HG02973 (cell line): ENCODE measurements around the gene CHST11.
A peak's percentile ranks its signal among the peaks of the same experiment; 100 is the strongest.

Experiments
- ATAC-seq: cut with Tn5 transposase; IDR thresholded peaks from one replicate; pipeline ENCODE4 v1.9.1; 2021; ENCODE audit warnings: moderate library complexity; ENCODE audit not compliant: unreplicated experiment

The CHST11 gene

DNA sequence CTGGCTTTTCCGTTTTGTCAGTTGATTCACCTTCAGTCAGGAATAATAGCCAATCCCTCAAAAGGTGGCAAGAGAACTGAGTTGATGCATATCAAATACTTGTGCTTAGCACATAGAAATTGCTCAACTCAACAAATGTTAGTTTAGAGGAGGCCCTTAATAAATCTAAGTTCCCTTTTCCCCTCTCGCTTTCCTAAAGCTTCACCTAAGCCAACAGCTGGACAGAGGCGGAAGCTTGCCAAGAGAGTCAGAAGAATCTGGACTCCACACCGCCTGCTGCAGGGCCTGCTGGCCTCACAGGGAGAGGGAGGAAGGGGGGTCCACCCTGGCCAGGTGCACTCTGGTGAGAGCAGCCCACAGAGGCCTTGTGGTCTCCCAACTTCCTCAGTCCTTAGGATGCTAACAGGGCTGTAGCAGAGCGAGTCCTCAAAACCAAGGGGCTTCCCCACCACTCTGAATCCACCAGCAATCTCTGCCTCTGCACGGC lies 213.1 kb downstream of the CHST11 start:
- peak; percentile 58 for ATAC-seq

DNA sequence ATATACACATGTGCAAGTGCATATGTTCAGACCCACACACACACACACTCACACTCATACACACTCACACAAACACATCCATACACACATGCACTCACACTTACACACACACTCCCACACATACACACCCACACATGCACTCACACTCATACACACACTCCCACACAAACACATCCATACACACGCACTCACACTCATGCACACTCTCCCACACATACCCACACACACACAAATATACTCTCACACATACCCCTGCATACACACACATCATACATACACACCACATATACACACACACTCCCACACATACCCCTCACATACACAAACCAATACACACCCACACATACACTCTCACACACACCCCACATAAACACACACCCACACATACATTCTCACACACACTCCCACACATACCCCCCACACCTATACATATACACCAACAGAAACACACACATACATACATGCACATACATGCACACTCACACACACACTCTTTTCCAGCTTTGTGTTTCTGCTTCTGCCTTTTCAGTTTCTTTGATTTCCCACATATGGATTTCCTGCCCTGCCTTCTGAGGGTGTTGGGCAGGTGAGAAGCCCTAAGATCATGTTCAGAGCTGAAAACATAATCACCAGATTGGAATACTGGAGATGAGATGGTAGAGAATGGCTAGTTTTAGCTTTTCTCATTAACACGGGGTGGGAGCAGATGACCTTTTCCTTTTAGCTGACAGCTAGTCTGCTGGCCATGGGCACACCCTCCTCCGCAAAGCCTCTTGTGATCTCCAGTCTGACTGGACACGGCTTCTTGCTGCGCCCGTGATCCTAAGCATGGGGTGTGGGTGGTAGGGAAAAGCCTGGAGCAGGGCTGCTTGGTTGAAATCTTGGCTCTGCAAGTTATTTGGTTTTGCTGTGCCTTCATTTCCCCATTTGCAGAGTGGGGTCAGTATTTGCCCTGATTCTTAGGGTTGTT lies 214.0 kb downstream of the CHST11 start:
- ATAC-seq = no peak

DNA sequence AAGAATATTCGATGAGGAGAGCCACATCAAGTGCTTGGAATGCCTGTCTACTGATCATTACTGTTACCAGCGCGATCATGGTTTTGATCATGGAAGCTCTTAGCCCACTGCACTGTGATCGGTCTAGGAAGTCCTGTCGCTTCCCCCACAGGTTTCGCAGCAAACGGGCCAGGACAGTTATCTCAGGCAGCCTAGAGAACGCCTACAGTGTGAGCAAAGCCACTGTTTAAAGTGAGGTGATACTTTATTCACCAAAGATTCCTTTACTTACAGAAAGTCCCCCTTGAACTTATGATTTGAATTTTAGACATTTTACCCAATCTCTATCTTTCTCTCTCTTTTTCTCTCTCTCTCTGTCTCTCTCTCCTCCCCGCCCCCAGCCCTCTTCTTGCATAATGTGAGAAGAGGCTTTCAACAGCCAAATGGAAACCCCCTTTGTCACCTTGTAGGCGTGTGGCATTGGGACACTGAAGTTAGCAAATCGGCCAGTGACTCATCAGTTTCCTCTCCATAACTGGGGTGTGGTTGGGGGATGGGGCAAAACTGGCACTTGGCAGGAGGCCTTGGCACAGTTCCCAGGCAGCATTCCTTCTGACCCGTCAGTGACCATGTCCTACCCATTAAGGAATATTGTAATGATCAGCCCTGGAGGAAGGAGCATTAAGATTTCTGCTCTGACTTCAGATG lies 214.8 kb downstream of the CHST11 start:
- peak; percentile 62 for ATAC-seq

DNA sequence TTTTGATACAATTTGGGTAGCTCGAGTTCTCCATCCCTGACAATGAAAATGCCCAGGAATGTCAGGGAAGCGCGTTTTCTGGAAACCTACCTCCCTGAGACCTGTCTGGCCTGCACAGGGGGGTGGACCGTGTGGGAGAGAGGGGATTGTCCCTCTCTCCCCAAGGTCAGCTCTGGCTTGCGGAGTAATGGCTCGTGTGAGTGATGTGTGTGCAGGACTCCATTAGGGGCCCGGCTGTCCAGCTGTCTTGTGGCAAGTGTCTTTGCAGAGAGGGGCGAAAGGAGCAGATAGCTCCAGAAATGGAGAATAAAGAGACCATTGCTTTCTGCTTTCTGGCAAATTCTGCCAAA lies 215.3 kb downstream of the CHST11 start:
- no peak for ATAC-seq

DNA sequence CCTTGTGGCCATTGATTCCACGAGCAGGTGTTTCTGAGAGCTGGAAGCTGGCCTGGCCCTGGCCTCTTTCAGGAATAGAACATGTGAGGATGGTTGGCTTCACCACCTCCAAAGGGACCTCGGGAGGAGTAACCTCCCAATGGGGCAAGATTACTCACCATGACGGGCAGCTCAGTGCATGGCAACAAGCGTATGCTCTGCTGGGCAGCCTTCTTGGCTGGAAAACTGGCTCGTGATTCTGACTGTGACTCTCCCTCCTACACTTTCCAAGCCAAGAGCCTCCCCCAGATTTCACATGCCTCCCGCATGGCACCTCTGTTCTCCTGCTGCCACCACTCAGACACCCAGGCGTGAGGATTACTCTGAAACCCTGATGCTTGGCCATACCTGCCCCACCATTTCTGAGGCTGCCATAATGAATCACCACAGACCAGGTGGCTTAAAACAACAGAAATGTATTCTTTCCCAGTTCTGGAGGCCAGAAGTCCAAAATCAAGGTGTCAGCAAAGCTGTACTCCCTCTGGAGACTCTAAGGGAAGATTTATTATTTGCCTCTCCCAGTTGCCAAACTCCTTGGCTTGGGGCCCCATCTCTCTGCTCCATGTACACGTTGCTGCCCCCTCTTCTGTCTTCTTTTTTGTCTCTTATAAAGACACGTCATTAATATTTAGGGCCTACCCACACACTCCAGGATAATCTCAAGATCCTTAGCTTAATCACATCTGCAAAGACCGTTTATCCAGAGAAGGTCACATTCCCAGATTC lies 215.9 kb downstream of the CHST11 start:
- ATAC-seq = no peak

DNA sequence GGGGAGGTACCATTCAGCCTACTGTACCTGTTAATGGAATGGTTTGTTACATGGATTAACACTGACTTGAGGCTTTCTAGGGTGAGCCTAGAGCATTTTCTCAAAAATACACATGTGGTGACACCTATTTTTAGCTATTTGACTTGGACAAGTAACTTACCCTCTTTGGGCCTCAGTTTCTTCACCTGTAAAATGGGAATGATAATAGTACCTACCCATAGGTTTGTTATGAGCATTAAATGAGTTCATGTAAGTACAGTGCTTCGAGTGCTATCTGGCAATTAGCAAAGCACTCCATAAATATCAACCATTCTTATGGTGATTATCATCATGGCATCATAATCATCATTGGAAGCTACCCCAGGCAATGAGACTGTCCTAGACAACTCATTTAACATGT lies 216.5 kb downstream of the CHST11 start:
- ATAC-seq = no peak

DNA sequence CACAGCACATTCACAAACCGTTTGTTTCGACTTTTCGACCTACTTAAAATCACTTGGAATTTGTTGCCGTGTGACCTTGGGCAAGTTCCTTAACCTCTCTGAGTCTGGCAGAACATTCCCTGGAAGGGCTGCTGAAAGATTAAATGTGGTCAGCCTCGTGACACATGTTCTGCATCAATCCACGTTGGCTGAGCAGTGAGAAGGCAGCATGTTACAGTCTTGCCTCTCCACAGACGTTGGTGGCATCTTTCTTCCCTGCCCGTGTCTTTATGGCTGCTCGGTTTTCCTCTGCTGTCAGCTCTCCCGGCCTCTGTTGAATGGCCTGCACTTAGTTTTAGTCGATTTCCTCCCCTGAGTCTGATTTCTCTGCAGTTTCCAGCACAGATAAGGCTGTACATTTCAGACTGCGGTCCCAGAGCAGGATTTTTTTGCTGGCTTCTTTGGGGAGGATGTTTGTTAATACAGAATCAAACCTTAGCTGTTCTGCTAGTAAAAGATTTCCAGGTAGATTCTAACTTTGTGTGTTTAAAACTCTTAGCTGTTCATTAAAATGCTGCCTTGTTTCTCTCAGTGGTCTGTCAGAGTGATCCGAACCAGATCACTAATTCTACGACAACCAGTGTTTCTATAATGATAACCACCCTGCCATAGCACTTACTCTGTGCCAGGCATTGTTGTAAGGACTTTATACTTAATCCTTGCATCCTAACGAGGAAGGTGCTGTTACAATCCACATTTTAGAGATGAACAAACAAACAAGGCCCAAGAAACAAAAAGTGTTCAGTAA lies 217.1 kb downstream of the CHST11 start:
- no peak for ATAC-seq

DNA sequence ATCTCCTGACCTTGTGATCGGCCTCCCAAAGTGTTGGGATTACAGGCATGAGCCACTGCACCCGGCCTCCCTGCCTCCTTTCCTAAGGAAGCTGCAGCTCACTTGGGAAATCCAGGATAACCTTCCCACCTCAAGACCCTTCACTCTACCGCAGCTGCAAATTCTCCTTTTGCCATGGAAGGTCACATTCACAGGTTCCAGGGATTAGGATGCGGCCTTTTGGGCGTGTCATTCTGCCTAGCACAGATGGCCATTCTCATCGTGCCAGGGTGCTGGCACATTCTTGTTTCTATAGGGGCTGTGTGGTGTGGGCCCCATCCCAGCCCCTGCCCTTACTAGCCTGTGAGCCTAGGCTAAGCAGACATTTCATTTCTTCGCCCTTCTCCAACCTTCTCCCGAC lies 219.9 kb downstream of the CHST11 start:
- no peak for ATAC-seq

DNA sequence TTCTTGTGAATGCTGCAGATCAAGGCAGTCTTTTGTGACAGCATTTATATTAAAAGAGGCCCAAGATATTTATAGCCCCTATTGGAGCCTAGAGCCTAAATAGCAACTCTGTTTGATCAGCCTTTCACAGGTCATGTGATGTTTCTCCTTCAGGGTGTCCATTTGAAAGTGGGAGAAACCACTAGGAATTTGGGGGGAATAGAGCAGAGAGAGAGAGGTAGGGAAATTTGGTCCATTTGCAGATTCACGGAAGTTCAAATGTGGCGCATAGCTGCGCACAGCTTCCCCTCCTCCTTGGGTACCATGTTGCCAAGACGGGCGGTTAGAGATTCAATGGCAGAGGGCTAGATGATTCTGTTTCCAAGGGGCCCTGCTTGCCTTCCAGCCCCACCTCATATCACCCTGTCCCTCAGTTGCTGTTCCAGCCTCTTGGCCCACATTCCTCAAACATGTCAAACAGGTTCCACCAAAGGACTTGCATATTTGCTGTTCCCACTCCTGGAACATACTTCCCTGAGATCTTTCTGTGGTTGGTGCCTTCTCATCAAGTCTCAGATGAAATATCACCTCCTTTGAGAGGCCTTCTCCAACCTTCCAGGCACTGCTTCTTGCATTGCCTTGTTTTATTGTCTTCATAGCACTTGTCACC lies 220.8 kb downstream of the CHST11 start:
- ATAC-seq = no peak

DNA sequence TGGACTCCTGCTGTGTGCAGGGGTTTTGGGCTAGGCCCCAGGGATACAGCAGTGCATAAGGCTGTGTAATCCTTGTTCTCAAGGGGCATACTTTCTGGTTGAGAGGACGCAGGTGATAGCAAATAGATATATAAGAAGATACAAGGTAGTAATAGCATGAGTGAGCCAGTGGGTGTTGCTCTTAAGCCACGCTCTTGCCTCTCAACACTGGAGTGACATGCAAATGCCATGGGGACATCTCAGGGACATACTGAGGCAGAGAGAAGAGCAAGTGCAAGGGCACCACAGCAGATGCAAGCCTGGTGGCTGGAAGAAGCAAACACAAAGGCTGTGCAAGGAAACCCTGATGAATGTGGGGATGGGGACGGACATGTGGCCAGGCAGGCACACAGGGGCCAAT lies 223.3 kb downstream of the CHST11 start:
- ATAC-seq = peak; percentile 32

DNA sequence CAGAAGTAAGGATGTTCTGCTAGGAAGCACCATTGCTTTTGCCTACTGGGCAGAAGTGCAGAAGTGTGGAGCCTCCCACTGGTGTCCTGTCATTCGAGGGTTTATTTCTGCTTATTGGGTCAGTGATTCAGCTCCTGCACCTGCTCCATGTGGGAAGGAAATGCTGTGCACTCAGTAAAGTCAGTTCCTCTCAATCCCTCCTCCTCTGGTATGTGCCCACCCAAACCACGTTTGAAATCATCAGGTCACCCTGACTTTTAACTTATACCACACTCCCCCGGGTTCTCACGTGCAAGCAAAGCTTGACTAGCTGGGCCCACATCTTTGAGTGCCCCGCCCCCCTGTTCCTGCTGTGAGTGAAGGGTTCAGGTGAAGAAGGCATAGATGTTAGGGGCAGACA lies 223.7 kb downstream of the CHST11 start:
- no peak for ATAC-seq

DNA sequence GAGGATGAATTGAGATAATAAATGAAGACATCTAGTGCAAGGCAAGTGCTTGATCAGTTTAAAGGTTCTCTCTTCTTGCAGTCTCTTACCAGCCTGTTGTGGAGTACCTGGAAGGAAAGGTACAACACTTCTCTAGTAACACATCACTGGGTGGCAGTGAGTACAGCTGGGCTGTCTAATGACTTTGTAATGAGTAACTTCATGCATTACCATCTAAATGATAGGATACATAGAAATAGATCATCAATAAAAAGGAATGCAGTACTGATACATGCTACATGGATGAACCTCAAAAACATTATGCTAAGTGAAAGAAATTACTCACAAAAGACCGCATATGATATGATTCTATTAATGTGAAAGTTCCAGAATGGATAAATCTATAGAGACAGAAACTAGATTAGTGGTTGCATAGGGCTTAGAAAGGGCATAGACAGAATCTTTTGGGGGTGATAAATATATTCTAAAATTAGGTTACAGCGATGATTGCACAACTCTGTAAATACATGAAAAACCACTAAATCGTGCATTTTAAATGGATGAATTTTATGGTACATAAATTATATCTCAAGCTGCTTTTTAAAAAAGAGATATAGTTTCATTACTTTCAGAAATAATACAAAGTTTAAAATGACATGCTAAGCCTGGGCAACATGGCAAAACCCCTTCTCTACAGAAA lies 224.4 kb downstream of the CHST11 start:
- ATAC-seq = no peak

DNA sequence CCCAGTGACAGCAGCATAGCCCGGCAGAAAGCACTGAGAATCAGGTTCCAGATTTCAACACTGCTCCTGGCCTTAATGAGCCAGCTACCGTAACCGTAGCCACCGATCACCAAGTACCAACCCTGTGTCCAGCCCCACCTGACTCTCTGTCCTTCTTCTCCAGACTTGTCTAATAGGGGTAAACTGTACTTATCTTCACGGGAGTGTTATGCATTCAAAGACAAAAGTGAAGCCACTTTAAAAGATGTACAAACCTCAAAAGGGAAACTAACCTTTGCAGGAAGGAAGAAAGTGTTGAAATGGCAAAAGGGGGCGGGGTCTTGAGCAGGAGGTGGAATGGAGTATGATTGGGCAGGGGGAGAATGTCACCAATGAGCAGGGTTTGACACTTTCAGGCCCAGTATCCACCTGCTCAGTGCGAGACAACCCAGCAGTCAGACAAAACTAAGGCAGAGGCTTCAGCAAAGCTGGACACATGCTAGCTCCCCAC lies 226.1 kb downstream of the CHST11 start:
- peak; percentile 55 for ATAC-seq

DNA sequence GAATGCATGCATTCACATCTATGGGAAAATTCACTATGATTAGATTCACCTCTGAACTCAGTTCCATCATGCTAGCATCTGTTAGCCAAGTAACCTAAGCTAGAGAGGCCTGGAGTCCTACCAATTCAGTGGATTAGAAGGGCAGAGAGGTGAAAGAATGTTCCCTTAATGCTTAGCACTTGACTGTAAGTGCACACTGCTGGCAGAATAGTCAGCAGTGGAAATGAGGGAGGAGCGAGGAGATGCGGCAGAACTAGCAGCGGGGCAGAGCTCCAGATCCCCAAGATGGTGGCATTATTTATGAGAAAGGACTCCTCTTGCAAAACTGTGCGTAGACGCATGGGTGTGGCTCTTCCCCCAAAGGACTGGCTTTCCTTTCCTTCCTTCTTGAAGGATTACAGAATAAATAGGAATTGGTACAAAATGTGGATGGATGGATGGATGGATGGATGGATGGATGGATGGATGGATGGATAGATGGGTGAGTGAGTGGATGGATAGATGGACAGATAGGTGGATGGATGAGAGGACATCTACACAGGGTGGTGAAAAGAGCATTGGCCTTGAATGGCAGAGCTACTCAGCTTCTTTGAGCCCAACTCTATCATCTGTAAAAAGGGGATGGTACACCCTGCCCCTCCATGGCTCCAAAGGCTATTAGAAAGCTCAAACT lies 227.2 kb downstream of the CHST11 start:
- no peak for ATAC-seq

DNA sequence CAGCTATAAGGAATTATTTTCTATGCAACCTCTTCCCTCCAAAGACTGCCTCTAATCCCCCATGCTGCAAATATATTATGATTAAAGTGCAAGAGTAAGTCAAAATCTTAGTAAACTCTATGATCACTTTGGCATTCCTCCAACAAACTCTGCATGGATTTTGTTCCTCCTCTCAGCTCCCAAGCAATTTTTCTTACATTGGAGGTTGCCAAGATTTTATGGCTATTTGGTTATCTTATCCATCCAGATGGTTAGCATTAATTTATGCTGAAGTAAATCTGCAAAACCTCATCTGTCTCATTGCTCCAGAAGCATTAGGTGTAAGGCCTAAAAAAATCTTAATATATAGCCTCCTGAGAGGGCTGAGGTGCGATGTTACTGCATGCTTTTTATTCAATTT lies 228.1 kb downstream of the CHST11 start:
- no peak for ATAC-seq

DNA sequence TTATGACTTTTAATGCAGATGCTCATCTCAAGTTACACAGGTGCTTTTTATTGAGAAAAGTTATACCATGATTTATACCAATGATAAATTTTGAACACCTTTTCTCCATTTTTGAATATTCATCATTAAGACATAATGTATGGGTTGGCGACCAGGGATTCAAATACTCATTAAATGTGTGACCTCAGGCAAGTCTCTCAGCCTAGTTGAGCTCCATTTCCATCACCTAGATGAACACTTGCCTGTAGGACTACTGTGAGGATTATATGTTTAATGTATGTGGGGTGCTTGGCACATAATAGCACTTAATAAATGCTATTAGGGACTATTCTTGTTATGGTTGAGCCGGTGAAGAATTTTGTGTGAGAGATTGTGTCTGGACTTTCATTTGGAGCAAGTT lies 228.6 kb downstream of the CHST11 start:
- no peak for ATAC-seq

DNA sequence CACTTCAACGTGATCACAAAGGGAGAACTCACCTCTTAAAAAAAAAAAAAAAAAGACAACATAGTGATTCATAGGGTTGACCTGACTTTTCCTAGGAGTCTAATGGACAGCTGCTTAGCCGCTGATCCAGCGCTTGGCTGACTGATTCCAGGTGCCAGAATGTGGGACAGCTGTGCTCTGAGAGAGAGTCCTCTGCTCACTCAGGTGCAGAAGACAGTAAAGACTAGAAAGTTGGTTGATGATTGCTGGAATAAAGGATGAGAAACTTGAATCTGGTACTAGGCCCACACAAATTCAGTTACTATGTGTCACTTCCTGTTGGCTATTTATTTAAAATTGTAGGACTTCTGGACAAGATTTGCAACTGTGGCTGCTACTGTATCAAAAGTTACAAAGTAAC lies 229.4 kb downstream of the CHST11 start:
- ATAC-seq = no peak

DNA sequence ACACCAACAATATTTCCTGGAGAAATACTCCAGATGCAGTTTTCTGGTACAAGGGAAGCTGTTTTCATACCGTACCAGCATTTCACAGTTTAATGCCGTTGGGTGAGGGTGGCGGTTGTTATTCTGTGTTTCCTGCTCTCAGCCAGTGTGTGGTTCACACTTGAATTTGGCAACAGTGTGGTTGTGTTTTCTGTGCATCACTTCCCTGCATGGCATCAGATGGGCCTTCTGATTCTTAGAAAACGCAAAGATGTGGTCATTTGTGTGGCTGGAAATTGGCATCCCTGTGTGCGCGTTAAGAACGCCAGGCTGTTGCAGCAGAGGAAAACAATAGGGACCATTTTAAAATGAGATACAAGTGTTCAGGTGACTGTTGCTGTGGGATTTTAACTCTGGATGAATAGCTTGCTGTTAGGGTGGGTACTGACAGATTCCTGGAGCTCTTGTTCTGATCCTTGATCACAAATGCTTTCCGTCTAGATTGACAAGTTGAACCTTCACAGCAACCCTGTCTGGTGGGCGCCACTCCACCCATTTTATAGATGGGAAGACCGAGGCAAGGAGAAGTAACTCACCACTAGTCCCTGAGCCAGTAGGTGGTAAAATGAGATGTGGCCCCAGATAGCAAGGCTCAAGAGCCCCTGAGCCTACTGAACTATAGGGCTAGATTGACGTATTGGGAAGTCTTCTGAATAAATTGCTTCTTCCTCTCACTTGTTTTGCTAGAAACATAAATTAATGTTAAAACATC lies 231.2 kb downstream of the CHST11 start:
- no peak for ATAC-seq
